K562 (cell line): ENCODE measurements around the gene DYNC2H1. TPM values are rescaled to one million over a fixed set of nuclear protein-coding genes. Genes with fewer than 3 reads are reported as not detected.

Experiments
- ATAC-seq: fragments of 200-7000 bp; cut with Tn5 transposase; 3 replicates; pipeline ENCODE4 v1.9.1; 2020; ENCODE audit warnings: moderate library complexity
- BruUV-seq: library from RNA; stranded (reverse); fragments of 400-500 nt; replicated peaks from 2 replicates; lab custom pipeline; 2021; lab: Mats Ljungman, UMichigan
- CTCF ChIA-PET: fragments of 300-600 bp; formaldehyde crosslinking; extraction: SDS; loops from one replicate; lab custom pipeline; 2021; ENCODE audit warnings: low intra/inter-chr PET ratio; lab: Yijun Ruan, JAX
- POLR2A ChIA-PET: fragments of 300-600, 350-650 bp; sonication (Branson Sonifier 250); formaldehyde crosslinking; extraction: SDS; loops from one replicate; lab custom pipeline; 2021; ENCODE audit warnings: antibody characterized with exemption, inconsistent platforms; lab: Yijun Ruan, JAX
- DNase-seq, 4 experiments: peaks; one replicate each; pipeline versions ENCODE4 v3.0.0 to v3.0.0-alpha.2; 2011 to 2018; ENCODE audit warnings: low spot score in 3 of 4, mixed read lengths in 3 of 4; ENCODE audit errors: extremely low read depth in 1 of 4
- FAIRE-seq: peaks from 2 replicates; lab custom pipeline; 2011; peaks lifted over from hg19 to GRCh38; lab: Jason Lieb, UNC
- H2AFZ ChIP-seq: 2 replicates; pipeline ENCODE4 v1.6.0; 2011; ENCODE audit warnings: low read depth, low read length, control low read depth, inconsistent platforms
- H3K27ac ChIP-seq: fragments of 200-600 bp; 3 replicates; pipeline ENCODE4 v1.8.0; 2011; ENCODE audit warnings: low read depth, mild to moderate bottlenecking, control low read depth, inconsistent platforms, low read length, moderate library complexity, mixed read lengths; ENCODE audit errors: extremely low read depth
- H3K27me3 ChIP-seq, 2 experiments: fragments of 300-600 bp in 1 of 2; 2 replicates in 1 of 2; 3 replicates in 1 of 2; pipeline versions ENCODE4 v1.6.0 to v1.8.0; 2011; ENCODE audit warnings: inconsistent platforms in 2 of 2, low read length in 2 of 2, mild to moderate bottlenecking in 1 of 2, mixed read lengths in 1 of 2, moderate library complexity in 1 of 2; ENCODE audit not compliant: control insufficient read depth in 2 of 2, insufficient read depth in 2 of 2
- H3K36me3 ChIP-seq: fragments of 300-600 bp; 3 replicates; pipeline ENCODE4 v1.8.0; 2011; ENCODE audit warnings: mild to moderate bottlenecking, low read length, inconsistent platforms; ENCODE audit not compliant: control insufficient read depth, insufficient read depth
- H3K4me1 ChIP-seq, 2 experiments: fragments of 200-600 bp in 1 of 2; replicated peaks in 1 of 2; 2 replicates in 1 of 2; 3 replicates in 1 of 2; pipeline versions ENCODE4 v1.5.1 to v1.8.0; 2011; ENCODE audit warnings: inconsistent platforms in 2 of 2, low read length in 2 of 2, mild to moderate bottlenecking in 1 of 2, mixed read lengths in 1 of 2, moderate library complexity in 1 of 2; ENCODE audit not compliant: control insufficient read depth in 2 of 2, insufficient read depth in 2 of 2
- H3K4me2 ChIP-seq: 2 replicates; pipeline ENCODE4 v1.6.1; 2011; ENCODE audit warnings: low read length, control low read depth, inconsistent platforms, mixed read lengths; ENCODE audit not compliant: insufficient read depth
- H3K4me3 ChIP-seq: fragments of 200-600 bp; sonication (generic), shearing (Covaris generic); 2 replicates; pipeline ENCODE4 v1.5.1; 2016; ENCODE audit warnings: control low read depth, inconsistent platforms
- H3K79me2 ChIP-seq: fragments of 200-600 bp; 3 replicates; pipeline ENCODE4 v1.8.0; 2011; ENCODE audit warnings: low read length, inconsistent platforms; ENCODE audit not compliant: control insufficient read depth, insufficient read depth
- H3K9ac ChIP-seq, 2 experiments: 2 replicates each; pipeline versions ENCODE4 v1.6.0 to v1.6.1; 2011; ENCODE audit warnings: low read depth in 2 of 2, low read length in 2 of 2, control low read depth in 1 of 2, inconsistent platforms in 1 of 2, mild to moderate bottlenecking in 1 of 2, mixed read lengths in 1 of 2; ENCODE audit not compliant: insufficient read depth in 1 of 2
- H3K9me1 ChIP-seq: one replicate; pipeline ENCODE4 v1.6.0; 2011; ENCODE audit warnings: inconsistent platforms, mild to moderate bottlenecking, low read length, moderate library complexity; ENCODE audit not compliant: control insufficient read depth, insufficient read depth
- H3K9me3 ChIP-seq: replicated peaks from 2 replicates; pipeline ENCODE4 v1.5.1; 2011; ENCODE audit warnings: low read depth, low read length, inconsistent platforms; ENCODE audit not compliant: control insufficient read depth, insufficient read depth
- H4K20me1 ChIP-seq: replicated peaks from 2 replicates; pipeline ENCODE4 v1.6.1; 2011; ENCODE audit warnings: low read length, inconsistent platforms, mixed read lengths; ENCODE audit not compliant: control insufficient read depth, insufficient read depth
- ARHGAP35 ChIP-seq: fragments of 450-650 bp; IDR thresholded peaks from 2 replicates; pipeline ENCODE4 v1.6.1; 2018; ENCODE audit not compliant: partially characterized antibody
- CAMTA2 ChIP-seq: fragments of 250-450 bp; sonication (Bioruptor Pico); conservative IDR thresholded peaks from 2 replicates; pipeline ENCODE4 v1.5.1; 2022
- SAFB2 ChIP-seq: fragments of 200-400 bp; formaldehyde crosslinking; IDR thresholded peaks from 2 replicates; pipeline ENCODE4 v1.6.1; 2018; ENCODE audit warnings: borderline replicate concordance, low read length, low read depth, moderate library complexity; ENCODE audit not compliant: severe bottlenecking
- SIRT6 ChIP-seq: IDR thresholded peaks from one replicate; pipeline ENCODE4 v1.6.1; 2012; ENCODE audit warnings: low read depth, mild to moderate bottlenecking, control low read depth, inconsistent platforms, low read length, moderate library complexity
- SMAD4 ChIP-seq: fragments of 250-450 bp; sonication (Bioruptor Pico); conservative IDR thresholded peaks from 2 replicates; pipeline ENCODE4 v1.8.0; 2021; ENCODE audit warnings: inconsistent platforms, mild to moderate bottlenecking, moderate library complexity
- STAG1 ChIP-seq: sonication (generic); formaldehyde crosslinking; IDR thresholded peaks from 2 replicates; pipeline ENCODE4 v1.5.0; 2020; ENCODE audit warnings: missing genetic modification reagents, borderline replicate concordance
- TCF7 ChIP-seq: sonication (generic); IDR thresholded peaks from 2 replicates; pipeline ENCODE4 v1.6.1; 2016; ENCODE audit warnings: antibody characterized with exemption, borderline replicate concordance
- WGBS: fragments of 100-300 bp; shearing (Covaris generic); methylation state at CpG from one replicate; pipeline ENCODE4 v1.1.6; 2016; ENCODE audit warnings: low coverage, mixed read lengths; ENCODE audit not compliant: insufficient coverage; ENCODE audit errors: missing lambda C conversion rate; 5-methylcytosine and 5-hydroxymethylcytosine counted together
- in situ Hi-C: fragments of 300-500 bp; cut with MboI; formaldehyde crosslinking; loops from 4 replicates; pipeline ENCODE4 v1.15.0; 2018; ENCODE audit warnings: inconsistent platforms, mixed read lengths
- intact Hi-C: fragments of 100-400 bp; cut with micrococcal nuclease; formaldehyde crosslinking; loops from 2 replicates; pipeline ENCODE4 v1.14.2; 2022
- polyA plus RNA-seq, 8 experiments: library from polyadenylated mRNA; depleted of rRNA in 4 of 8; stranded (reverse) in 5 of 8; unstranded in 3 of 8; fragments of >200 nt; fragmentation: Nextera tagmentation in 2 of 8; fragmentation: Illumina TruSeq in 1 of 8; extraction: Ambion mirVana in 2 of 8; extraction: Trizol in 1 of 8; gene quantifications; 2 replicates each; pipeline versions ENCODE4 v1.2.1 to v1.2.3, GENCODE V29; 2011 to 2014; ENCODE audit warnings: inconsistent platforms in 1 of 8, missing spikeins in 1 of 8
- total RNA-seq, 7 experiments: library from RNA; depleted of rRNA in 6 of 7; stranded (reverse); fragments of >200 nt in 6 of 7; fragmentation: Illumina TruSeq in 2 of 7; extraction: Trizol in 2 of 7; gene quantifications; 2 replicates each; pipeline versions ENCODE4 v1.2.1 to v1.2.3, GENCODE V29; 2011 to 2021; ENCODE audit warnings: low replicate concordance in 1 of 7
- TF ChIP-seq, protein P1 (sequence below): fragments of 450-650 bp; IDR thresholded peaks from one replicate; pipeline ENCODE4 v1.6.1; 2018; ENCODE audit warnings: mild to moderate bottlenecking, moderate library complexity; ENCODE audit not compliant: partially characterized antibody
- TF ChIP-seq, protein P2 (sequence below): fragments of 250-450 bp; sonication (Bioruptor Pico); IDR thresholded peaks from 2 replicates; pipeline ENCODE4 v1.8.0; 2022; ENCODE audit warnings: moderate library complexity, mild to moderate bottlenecking, inconsistent platforms
- TF ChIP-seq, protein P3 (sequence below): sonication (generic); formaldehyde crosslinking; IDR thresholded peaks from 2 replicates; pipeline ENCODE4 v1.8.1; 2022; ENCODE audit warnings: missing genetic modification reagents
- TF ChIP-seq, protein P4 (sequence below), 2 experiments: IDR thresholded peaks; 2 replicates each; pipeline ENCODE4 v1.6.1; 2012; ENCODE audit warnings: improper control_type of control experiment in 2 of 2, low read depth in 2 of 2, low read length in 2 of 2, borderline replicate concordance in 1 of 2

The DYNC2H1 gene
- total and polyA plus RNA-seq, 9 of the 15 experiments (the other 6 are each of a cell fraction or from before 2014, with no cell fraction given) = 0.08 to 0.64 (median 0.20) TPM

DNA sequence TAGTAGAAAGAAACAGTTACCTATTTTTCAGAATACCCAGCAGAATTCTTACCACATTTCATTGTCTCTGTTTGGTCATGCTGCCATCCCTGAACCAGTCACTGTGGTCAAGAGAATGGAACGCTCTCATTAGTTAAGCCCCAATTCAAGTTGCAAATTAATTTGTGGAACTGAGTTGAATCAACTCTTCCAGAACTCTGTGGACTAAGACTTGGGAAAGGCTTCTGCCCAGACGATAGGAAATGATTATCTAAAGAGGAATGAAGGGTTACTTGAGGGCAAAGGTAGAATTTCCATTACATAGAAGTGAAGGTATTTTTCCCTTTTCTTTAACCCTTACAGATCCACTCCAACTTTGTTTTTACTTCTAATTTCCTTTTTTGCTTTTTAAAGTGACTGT, 286.4 kb downstream of the DYNC2H1 start:
- DNase-seq = no peak
- no peak for FAIRE-seq
- Histone ChIP-seq H3K79me2 (no peaks in the 10 kb centered on the region), H3K9me3 (no peaks in the 10 kb centered on the region), H3K27me3 (no peaks in the 10 kb centered on the region), H3K9ac (no peak overlapping the region), H3K27ac (no peak overlapping the region), H3K9me1 (no peaks in the 10 kb centered on the region), H3K4me3 (no peak overlapping the region), H3K4me2 (no peak overlapping the region), H3K36me3 (no peaks in the 10 kb centered on the region), H3K4me1 (no peaks in the 10 kb centered on the region), H2AFZ (no peak overlapping the region), H4K20me1 (no peaks in the 10 kb centered on the region)
- TF ChIP-seq ARHGAP35 (no peak), CAMTA2 (CRISPR knock-in tag) (no peak), TCF7 (no peak)
- TF ChIP-seq, protein P1, sequence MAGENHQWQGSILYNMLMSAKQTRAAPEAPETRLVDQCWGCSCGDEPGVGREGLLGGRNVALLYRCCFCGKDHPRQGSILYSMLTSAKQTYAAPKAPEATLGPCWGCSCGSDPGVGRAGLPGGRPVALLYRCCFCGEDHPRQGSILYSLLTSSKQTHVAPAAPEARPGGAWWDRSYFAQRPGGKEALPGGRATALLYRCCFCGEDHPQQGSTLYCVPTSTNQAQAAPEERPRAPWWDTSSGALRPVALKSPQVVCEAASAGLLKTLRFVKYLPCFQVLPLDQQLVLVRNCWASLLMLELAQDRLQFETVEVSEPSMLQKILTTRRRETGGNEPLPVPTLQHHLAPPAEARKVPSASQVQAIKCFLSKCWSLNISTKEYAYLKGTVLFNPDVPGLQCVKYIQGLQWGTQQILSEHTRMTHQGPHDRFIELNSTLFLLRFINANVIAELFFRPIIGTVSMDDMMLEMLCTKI = no peak
- in situ Hi-C loops (no loop called here), intact Hi-C loops (no loop called here)
- CTCF ChIA-PET = no interaction called here
- no peak for ATAC-seq
- 0% methylated on average over 2 of the region's 2 CpGs for WGBS
- BruUV-seq = no TSS peak
- POLR2A ChIA-PET = no interaction called here

DNA sequence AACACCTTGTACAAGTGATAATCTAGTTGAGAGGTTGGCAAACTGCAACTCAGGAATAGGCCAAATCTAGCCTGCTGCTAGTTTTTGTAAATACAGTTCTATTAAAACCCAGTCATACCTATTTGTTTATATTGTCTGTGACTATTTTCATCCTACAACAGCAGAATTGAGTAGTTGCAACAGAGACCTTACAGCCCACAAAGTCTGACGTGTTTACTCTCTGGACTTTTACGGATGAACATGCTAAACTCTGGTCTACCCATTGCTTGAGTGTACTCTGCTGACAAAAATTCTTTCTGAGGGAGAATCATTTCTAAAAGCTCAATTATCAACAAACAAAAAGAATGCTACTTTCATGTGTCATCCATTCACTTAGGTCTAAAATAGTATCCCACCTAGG, 287.0 kb downstream of the DYNC2H1 start:
- intact Hi-C loops (no loop called here), in situ Hi-C loops (no loop called here)
- no TSS peak for BruUV-seq
- DNase-seq = no peak
- CTCF ChIA-PET = no interaction called here
- Histone ChIP-seq H3K9ac (no peak overlapping the region), H3K36me3 (no peaks in the 10 kb centered on the region), H3K9me1 (no peaks in the 10 kb centered on the region), H3K4me1 (no peaks in the 10 kb centered on the region), H2AFZ (no peak overlapping the region), H3K9me3 (no peaks in the 10 kb centered on the region), H3K27me3 (no peaks in the 10 kb centered on the region), H3K4me3 (no peak overlapping the region), H3K79me2 (no peaks in the 10 kb centered on the region), H3K4me2 (no peak overlapping the region), H3K27ac (no peak overlapping the region), H4K20me1 (no peaks in the 10 kb centered on the region)
- 0% methylated on average over 2 of the region's 2 CpGs for WGBS
- ATAC-seq = no peak
- POLR2A ChIA-PET = no interaction called here
- FAIRE-seq = no peak
- TF ChIP-seq SIRT6 (no peak), STAG1 (CRISPR knock-in tag) (no peak), SAFB2 (no peak), SMAD4 (CRISPR knock-in tag) (no peak)
- TF ChIP-seq, protein P2, sequence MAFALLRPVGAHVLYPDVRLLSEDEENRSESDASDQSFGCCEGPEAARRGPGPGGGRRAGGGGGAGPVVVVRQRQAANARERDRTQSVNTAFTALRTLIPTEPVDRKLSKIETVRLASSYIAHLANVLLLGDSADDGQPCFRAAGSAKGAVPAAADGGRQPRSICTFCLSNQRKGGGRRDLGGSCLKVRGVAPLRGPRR = no peak
- TF ChIP-seq, protein P3, sequence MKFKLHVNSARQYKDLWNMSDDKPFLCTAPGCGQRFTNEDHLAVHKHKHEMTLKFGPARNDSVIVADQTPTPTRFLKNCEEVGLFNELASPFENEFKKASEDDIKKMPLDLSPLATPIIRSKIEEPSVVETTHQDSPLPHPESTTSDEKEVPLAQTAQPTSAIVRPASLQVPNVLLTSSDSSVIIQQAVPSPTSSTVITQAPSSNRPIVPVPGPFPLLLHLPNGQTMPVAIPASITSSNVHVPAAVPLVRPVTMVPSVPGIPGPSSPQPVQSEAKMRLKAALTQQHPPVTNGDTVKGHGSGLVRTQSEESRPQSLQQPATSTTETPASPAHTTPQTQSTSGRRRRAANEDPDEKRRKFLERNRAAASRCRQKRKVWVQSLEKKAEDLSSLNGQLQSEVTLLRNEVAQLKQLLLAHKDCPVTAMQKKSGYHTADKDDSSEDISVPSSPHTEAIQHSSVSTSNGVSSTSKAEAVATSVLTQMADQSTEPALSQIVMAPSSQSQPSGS (CRISPR knock-in tag) = no peak
- TF ChIP-seq, protein P4, sequence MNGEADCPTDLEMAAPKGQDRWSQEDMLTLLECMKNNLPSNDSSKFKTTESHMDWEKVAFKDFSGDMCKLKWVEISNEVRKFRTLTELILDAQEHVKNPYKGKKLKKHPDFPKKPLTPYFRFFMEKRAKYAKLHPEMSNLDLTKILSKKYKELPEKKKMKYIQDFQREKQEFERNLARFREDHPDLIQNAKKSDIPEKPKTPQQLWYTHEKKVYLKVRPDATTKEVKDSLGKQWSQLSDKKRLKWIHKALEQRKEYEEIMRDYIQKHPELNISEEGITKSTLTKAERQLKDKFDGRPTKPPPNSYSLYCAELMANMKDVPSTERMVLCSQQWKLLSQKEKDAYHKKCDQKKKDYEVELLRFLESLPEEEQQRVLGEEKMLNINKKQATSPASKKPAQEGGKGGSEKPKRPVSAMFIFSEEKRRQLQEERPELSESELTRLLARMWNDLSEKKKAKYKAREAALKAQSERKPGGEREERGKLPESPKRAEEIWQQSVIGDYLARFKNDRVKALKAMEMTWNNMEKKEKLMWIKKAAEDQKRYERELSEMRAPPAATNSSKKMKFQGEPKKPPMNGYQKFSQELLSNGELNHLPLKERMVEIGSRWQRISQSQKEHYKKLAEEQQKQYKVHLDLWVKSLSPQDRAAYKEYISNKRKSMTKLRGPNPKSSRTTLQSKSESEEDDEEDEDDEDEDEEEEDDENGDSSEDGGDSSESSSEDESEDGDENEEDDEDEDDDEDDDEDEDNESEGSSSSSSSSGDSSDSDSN (IDR thresholded peaks at IDR 0.05; ENCODE audit: borderline replicate concordance in 1 of 2, low read depth in 2 of 2, low read length in 2 of 2) = no peak
